ENCODE results near the gene YPEL3.

GRCh38 chr16:30108059-30108850, 12.2 kb upstream of the YPEL3 start:
- no peak for TF ChIP-seq CTCF (IDR thresholded peaks at IDR 0.05)
- TF ChIP-seq EZH2 (IDR thresholded peaks at IDR 0.05) = no peak

All from neural progenitor cell (in vitro differentiated cells).